HepG2 (cell line): ENCODE data around the gene THOC2. TPM values are rescaled to one million over a fixed set of nuclear protein-coding genes. Genes with fewer than 3 reads are reported as not detected.

Experiments
- ATAC-seq: fragments of 200-7000 bp; cut with Tn5 transposase; 3 replicates; pipeline ENCODE4 v1.9.1; 2020; ENCODE audit warnings: mild to moderate bottlenecking, moderate library complexity
- BruUV-seq: library from RNA; stranded (reverse); fragments of 400-500 nt; replicated peaks from 2 replicates; lab custom pipeline; 2021; lab: Mats Ljungman, UMichigan
- CTCF ChIA-PET: fragments of 300-600 bp; formaldehyde crosslinking; extraction: SDS; loops from one replicate; lab custom pipeline; 2021; ENCODE audit warnings: low total read pairs, inconsistent platforms, low intra/inter-chr PET ratio; lab: Yijun Ruan, JAX
- POLR2A ChIA-PET: fragments of 350-600 bp; sonication (Branson Sonifier 250); formaldehyde crosslinking; loops from one replicate; lab custom pipeline; 2020; ENCODE audit warnings: antibody characterized with exemption, inconsistent platforms; lab: Yijun Ruan, JAX
- DNase-seq: peaks from one replicate; pipeline ENCODE4 v3.0.0-alpha.2; 2015; ENCODE audit warnings: low spot score
- FAIRE-seq: peaks from 3 replicates; lab custom pipeline; 2011; peaks lifted over from hg19 to GRCh38; lab: Jason Lieb, UNC
- H2AFZ ChIP-seq: one replicate; pipeline ENCODE4 v1.6.1; 2011; ENCODE audit warnings: low read length, inconsistent platforms
- H3K27ac ChIP-seq: fragments of 300-600 bp; 3 replicates; pipeline ENCODE4 v1.8.0; 2011; ENCODE audit warnings: mixed run types, mild to moderate bottlenecking, mixed read lengths, low read length, inconsistent platforms; ENCODE audit not compliant: insufficient read depth; ENCODE audit errors: extremely low read length
- H3K27me3 ChIP-seq, 2 experiments: fragments of 200-600 bp in 1 of 2; 2 replicates in 1 of 2; 3 replicates in 1 of 2; pipeline versions ENCODE4 v1.6.0 to v1.8.0; 2011; ENCODE audit warnings: low read length in 2 of 2, mild to moderate bottlenecking in 2 of 2, moderate library complexity in 2 of 2, inconsistent platforms in 1 of 2; ENCODE audit not compliant: insufficient read depth in 2 of 2, control insufficient read depth in 1 of 2
- H3K36me3 ChIP-seq, 2 experiments: fragments of 200-600 bp in 1 of 2; replicated peaks in 1 of 2; 2 replicates in 1 of 2; 3 replicates in 1 of 2; pipeline versions ENCODE4 v1.5.1 to v1.8.0; 2011; ENCODE audit warnings: low read length in 2 of 2, inconsistent platforms in 1 of 2; ENCODE audit not compliant: insufficient read depth in 2 of 2, control insufficient read depth in 1 of 2
- H3K4me1 ChIP-seq: 2 replicates; pipeline ENCODE4 v1.5.1; 2012; ENCODE audit warnings: low read length, inconsistent platforms; ENCODE audit not compliant: insufficient read depth
- H3K4me2 ChIP-seq: 2 replicates; pipeline ENCODE4 v1.6.0; 2011; ENCODE audit warnings: low read depth, low read length, inconsistent platforms
- H3K4me3 ChIP-seq, 3 experiments: fragments of 200-600 bp in 1 of 3; sonication (generic), shearing (Covaris generic) in 1 of 3; replicated peaks in 1 of 3; 2 replicates each; pipeline ENCODE4 v1.5.1; 2011 to 2016; ENCODE audit warnings: low read length in 3 of 3, inconsistent platforms in 2 of 3, low read depth in 2 of 3, mild to moderate bottlenecking in 2 of 3, control low read depth in 1 of 3, mixed read lengths in 1 of 3; ENCODE audit not compliant: insufficient read depth in 1 of 3
- H3K79me2 ChIP-seq: one replicate; pipeline ENCODE4 v1.6.1; 2011; ENCODE audit warnings: low read length, inconsistent platforms; ENCODE audit not compliant: insufficient read depth
- H3K9ac ChIP-seq: 2 replicates; pipeline ENCODE4 v1.6.0; 2011; ENCODE audit warnings: mild to moderate bottlenecking, low read depth, low read length, inconsistent platforms; ENCODE audit not compliant: insufficient read depth
- H3K9me3 ChIP-seq: 2 replicates; pipeline ENCODE4 v1.5.1; 2012; ENCODE audit warnings: mild to moderate bottlenecking, low read length
- H4K20me1 ChIP-seq: 2 replicates; pipeline ENCODE4 v1.6.0; 2011; ENCODE audit warnings: inconsistent platforms, mild to moderate bottlenecking, low read length, moderate library complexity; ENCODE audit not compliant: insufficient read depth
- CAMTA2 ChIP-seq: sonication (generic); formaldehyde crosslinking; IDR thresholded peaks from 2 replicates; pipeline ENCODE4 v1.4.0; 2020; ENCODE audit warnings: mild to moderate bottlenecking, missing genetic modification reagents, borderline replicate concordance
- GMEB1 ChIP-seq: sonication (generic); formaldehyde crosslinking; IDR thresholded peaks from 2 replicates; pipeline ENCODE4 v1.5.1; 2020; ENCODE audit warnings: missing genetic modification reagents, mild to moderate bottlenecking, borderline replicate concordance
- HNRNPK ChIP-seq: fragments of 200-400 bp; formaldehyde crosslinking; IDR thresholded peaks from 2 replicates; pipeline ENCODE4 v1.6.1; 2018; ENCODE audit warnings: low read length, low read depth, moderate library complexity, mild to moderate bottlenecking; ENCODE audit not compliant: poor library complexity, severe bottlenecking
- MED8 ChIP-seq: sonication (generic); formaldehyde crosslinking; IDR thresholded peaks from 2 replicates; pipeline ENCODE4 v1.8.1; 2023; ENCODE audit warnings: mild to moderate bottlenecking, missing genetic modification reagents; ENCODE audit not compliant: insufficient replicate concordance
- NR2F2 ChIP-seq: IDR thresholded peaks from 2 replicates; pipeline ENCODE4 v1.6.1; 2012; ENCODE audit warnings: low read depth, inconsistent platforms, borderline replicate concordance
- PRDM15 ChIP-seq: sonication (generic); formaldehyde crosslinking; IDR thresholded peaks from 2 replicates; pipeline ENCODE4 v1.4.0; 2020; ENCODE audit warnings: missing genetic modification reagents
- SATB2 ChIP-seq: sonication (generic); formaldehyde crosslinking; IDR thresholded peaks from 2 replicates; pipeline ENCODE4 v1.5.0; 2020; ENCODE audit warnings: missing genetic modification reagents
- TCF7L2 ChIP-seq: IDR thresholded peaks from 2 replicates; pipeline ENCODE4 v1.6.1; 2011; ENCODE audit warnings: mild to moderate bottlenecking, low read depth, low read length, moderate library complexity
- ZBTB49 ChIP-seq: sonication (generic); formaldehyde crosslinking; IDR thresholded peaks from 2 replicates; pipeline ENCODE4 v1.4.0; 2020; ENCODE audit warnings: missing genetic modification reagents, borderline replicate concordance
- ZKSCAN1 ChIP-seq: fragments of 150-350 bp; IDR thresholded peaks from 2 replicates; pipeline ENCODE4 v1.6.1; 2014; ENCODE audit warnings: low read length
- ZNF317 ChIP-seq: sonication (generic); formaldehyde crosslinking; IDR thresholded peaks from 2 replicates; pipeline ENCODE4 v1.5.0; 2020; ENCODE audit warnings: mild to moderate bottlenecking, missing genetic modification reagents
- ZNF563 ChIP-seq: sonication (generic); formaldehyde crosslinking; IDR thresholded peaks from 2 replicates; pipeline ENCODE4 v1.8.0; 2022; ENCODE audit warnings: mild to moderate bottlenecking, moderate library complexity, missing genetic modification reagents
- ZNF7 ChIP-seq: IDR thresholded peaks from 2 replicates; pipeline ENCODE4 v1.6.1; 2016; ENCODE audit warnings: missing biosample characterization, missing genetic modification reagents
- ZNF720 ChIP-seq: sonication (generic); formaldehyde crosslinking; IDR thresholded peaks from 2 replicates; pipeline ENCODE4 v1.4.0; 2020; ENCODE audit warnings: missing genetic modification reagents
- ZNF782 ChIP-seq: sonication (generic); formaldehyde crosslinking; IDR thresholded peaks from 2 replicates; pipeline ENCODE4 v1.4.0; 2020; ENCODE audit warnings: missing genetic modification reagents, mild to moderate bottlenecking, borderline replicate concordance
- WGBS: methylation state at CpG from one replicate; pipeline ENCODE4 v1.1.6; 2017; ENCODE audit warnings: low lambda C conversion rate; 5-methylcytosine and 5-hydroxymethylcytosine counted together
- in situ Hi-C: cut with HindIII; loops from 2 replicates; pipeline ENCODE4 v1.10.0; 2017; ENCODE audit warnings: low pct_unique_long_range_greater_than_20kb; ENCODE audit not compliant: extremely low pct_ligation_motif_present
- intact Hi-C: fragments of 100-400 bp; cut with micrococcal nuclease; formaldehyde crosslinking; loops from one replicate; pipeline ENCODE4 v1.10.0; 2022; ENCODE audit not compliant: unreplicated experiment
- polyA plus RNA-seq, 8 experiments: library from polyadenylated mRNA; depleted of rRNA in 3 of 8; stranded (reverse) in 7 of 8; unstranded in 1 of 8; fragments of >200 nt; fragmentation: Illumina TruSeq in 4 of 8; extraction: Trizol in 4 of 8; gene quantifications; 2 replicates each; pipeline versions ENCODE4 v1.2.1 to v1.2.3, GENCODE V29; 2011 to 2016; ENCODE audit warnings: low read depth in 4 of 8, missing spikeins in 1 of 8, mixed read lengths in 1 of 8; ENCODE audit not compliant: insufficient read depth in 1 of 8
- total RNA-seq, 5 experiments: library from RNA; depleted of rRNA; stranded (reverse); fragments of >200 nt; fragmentation: Illumina TruSeq; extraction: Trizol; gene quantifications; 2 replicates each; pipeline ENCODE4 v1.2.3, GENCODE V29; 2016; ENCODE audit warnings: low read depth in 1 of 5

The THOC2 gene
- total and polyA plus RNA-seq, 2 of the 13 experiments (the other 11 are each of a cell fraction or from before 2014, with no cell fraction given) = 87.1 to 101 TPM

DNA sequence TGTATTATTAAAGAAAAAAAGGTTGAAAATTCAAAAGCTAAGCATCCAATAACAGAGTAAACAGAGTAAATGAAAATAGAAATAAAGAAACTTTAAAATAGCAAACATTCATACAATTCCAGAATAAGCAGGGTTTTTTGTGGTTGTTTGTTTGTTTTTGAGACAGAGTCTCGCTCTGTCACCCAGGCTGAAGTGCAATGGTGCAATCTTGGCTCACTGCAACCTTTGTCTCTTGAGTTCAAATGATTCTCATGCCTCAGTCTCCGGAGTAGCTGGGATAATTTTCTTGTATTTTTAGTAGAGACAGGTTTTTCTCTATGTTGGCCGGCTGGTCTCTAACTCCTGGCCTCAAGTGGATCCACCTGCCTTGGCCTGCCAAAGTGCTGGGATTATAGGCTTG is 6.6 kb upstream of the THOC2 start (continued):
- TF ChIP-seq ZBTB49 (CRISPR knock-in tag) (no peak), ZNF563 (CRISPR knock-in tag) (no peak), CAMTA2 (CRISPR knock-in tag) (no peak), ZNF782 (no peak), GMEB1 (CRISPR knock-in tag) (no peak)

- Histone ChIP-seq H3K4me3 (no peak overlapping the region), H3K36me3 (no peaks in the 10 kb centered on the region), H3K4me1 (peaks cover 51% of the 10 kb centered on the region), H4K20me1 (no peaks in the 10 kb centered on the region), H3K9me3 (no peaks in the 10 kb centered on the region), H3K4me2 (no peak overlapping the region), H3K79me2 (no peaks in the 10 kb centered on the region), H3K27ac (no peak overlapping the region), H2AFZ (no peak overlapping the region), H3K27me3 (no peaks in the 10 kb centered on the region), H3K9ac (no peak overlapping the region)
- no peak for TF ChIP-seq NR2F2
- TF ChIP-seq SATB2 (CRISPR knock-in tag) = no peak
- TF ChIP-seq PRDM15 (CRISPR knock-in tag) = no peak
- TF ChIP-seq MED8 (CRISPR knock-in tag) = no peak
- no peak for TF ChIP-seq ZNF7 (CRISPR knock-in tag)
- TF ChIP-seq HNRNPK = no peak
- no peak for TF ChIP-seq ZKSCAN1
- no peak for TF ChIP-seq ZNF720 (CRISPR knock-in tag)
- no peak for TF ChIP-seq ZNF317 (CRISPR knock-in tag)
- TF ChIP-seq TCF7L2 = no peak
- intact Hi-C loops = no loop called here
- CTCF ChIA-PET = no interaction called here
- WGBS = 72% methylated on average over 10 of the region's 10 CpGs
- BruUV-seq = no TSS peak
- ATAC-seq (no peak), DNase-seq (no peak), FAIRE-seq (no peak)
- POLR2A ChIA-PET = no interaction called here
- in situ Hi-C loops = no loop called here
These were observed 5.6 kb upstream of the THOC2 start for GRCh38 chrX:123738378-123738940.
